PFSK-1 (cell line): ENCODE results near the gene SPHK2.

Source experiments
- FOXP2 ChIP-seq: optimal IDR thresholded peaks from 2 replicates; pipeline ENCODE3; 2011; ENCODE audit warnings: borderline replicate concordance, control low read depth, inconsistent platforms; ENCODE audit not compliant: insufficient read depth; ENCODE audit errors: extremely low read length, extremely low read depth
- POLR2AphosphoS5 ChIP-seq: IDR thresholded peaks from 2 replicates; pipeline ENCODE4 v1.6.1; 2012; ENCODE audit warnings: low read depth, mild to moderate bottlenecking, control low read depth, low read length, moderate library complexity
- SIN3A ChIP-seq: IDR thresholded peaks from 2 replicates; pipeline ENCODE4 v1.6.1; 2012; ENCODE audit warnings: mild to moderate bottlenecking, low read length, moderate library complexity, borderline replicate concordance; ENCODE audit not compliant: insufficient read depth
- TAF1 ChIP-seq: IDR thresholded peaks from 2 replicates; pipeline ENCODE4 v1.6.1; 2012; ENCODE audit warnings: low read length, control low read depth, borderline replicate concordance; ENCODE audit not compliant: insufficient read depth
- TF ChIP-seq, protein P1 (sequence below), 2 experiments: IDR thresholded peaks; 2 replicates each; pipeline versions ENCODE4 v1.6.1 to v1.8.0; 2011 to 2012; ENCODE audit warnings: low read depth in 2 of 2, low read length in 2 of 2, control low read depth in 1 of 2, inconsistent platforms in 1 of 2, mild to moderate bottlenecking in 1 of 2, moderate library complexity in 1 of 2; ENCODE audit not compliant: insufficient read depth in 1 of 2

The SPHK2 gene

GRCh38 chr19:48627201-48627864 is 8.0 kb downstream of the SPHK2 start:
- TF ChIP-seq SIN3A (no peak), TAF1 (no peak), FOXP2 (no peak), POLR2AphosphoS5 (no peak; the same call in 1 of the 2 replicates)
- TF ChIP-seq, protein P1, sequence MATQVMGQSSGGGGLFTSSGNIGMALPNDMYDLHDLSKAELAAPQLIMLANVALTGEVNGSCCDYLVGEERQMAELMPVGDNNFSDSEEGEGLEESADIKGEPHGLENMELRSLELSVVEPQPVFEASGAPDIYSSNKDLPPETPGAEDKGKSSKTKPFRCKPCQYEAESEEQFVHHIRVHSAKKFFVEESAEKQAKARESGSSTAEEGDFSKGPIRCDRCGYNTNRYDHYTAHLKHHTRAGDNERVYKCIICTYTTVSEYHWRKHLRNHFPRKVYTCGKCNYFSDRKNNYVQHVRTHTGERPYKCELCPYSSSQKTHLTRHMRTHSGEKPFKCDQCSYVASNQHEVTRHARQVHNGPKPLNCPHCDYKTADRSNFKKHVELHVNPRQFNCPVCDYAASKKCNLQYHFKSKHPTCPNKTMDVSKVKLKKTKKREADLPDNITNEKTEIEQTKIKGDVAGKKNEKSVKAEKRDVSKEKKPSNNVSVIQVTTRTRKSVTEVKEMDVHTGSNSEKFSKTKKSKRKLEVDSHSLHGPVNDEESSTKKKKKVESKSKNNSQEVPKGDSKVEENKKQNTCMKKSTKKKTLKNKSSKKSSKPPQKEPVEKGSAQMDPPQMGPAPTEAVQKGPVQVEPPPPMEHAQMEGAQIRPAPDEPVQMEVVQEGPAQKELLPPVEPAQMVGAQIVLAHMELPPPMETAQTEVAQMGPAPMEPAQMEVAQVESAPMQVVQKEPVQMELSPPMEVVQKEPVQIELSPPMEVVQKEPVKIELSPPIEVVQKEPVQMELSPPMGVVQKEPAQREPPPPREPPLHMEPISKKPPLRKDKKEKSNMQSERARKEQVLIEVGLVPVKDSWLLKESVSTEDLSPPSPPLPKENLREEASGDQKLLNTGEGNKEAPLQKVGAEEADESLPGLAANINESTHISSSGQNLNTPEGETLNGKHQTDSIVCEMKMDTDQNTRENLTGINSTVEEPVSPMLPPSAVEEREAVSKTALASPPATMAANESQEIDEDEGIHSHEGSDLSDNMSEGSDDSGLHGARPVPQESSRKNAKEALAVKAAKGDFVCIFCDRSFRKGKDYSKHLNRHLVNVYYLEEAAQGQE (IDR thresholded peaks at IDR 0.05; ENCODE audit: insufficient read depth in 1 of 2, low read depth in 2 of 2, low read length in 2 of 2): no peak

DNA sequence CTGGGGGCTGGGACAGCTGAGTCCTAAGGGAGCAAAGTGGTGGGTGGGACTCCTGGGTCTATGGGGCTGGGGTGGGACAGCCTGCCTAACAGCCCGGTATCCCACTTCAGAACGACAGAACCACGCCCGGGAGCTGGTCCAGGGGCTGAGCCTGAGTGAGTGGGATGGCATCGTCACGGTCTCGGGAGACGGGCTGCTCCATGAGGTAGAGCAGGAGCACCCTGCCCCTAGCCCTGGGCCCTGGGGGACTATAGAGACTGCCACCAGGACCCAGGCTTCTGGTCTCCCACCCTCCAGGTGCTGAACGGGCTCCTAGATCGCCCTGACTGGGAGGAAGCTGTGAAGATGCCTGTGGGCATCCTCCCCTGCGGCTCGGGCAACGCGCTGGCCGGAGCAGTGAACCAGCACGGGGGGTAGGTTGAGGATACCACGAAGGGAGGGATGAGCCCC is 8.6 kb downstream of the SPHK2 start:
- no peak for TF ChIP-seq TAF1
- TF ChIP-seq SIN3A: no peak
- TF ChIP-seq FOXP2: no peak
- TF ChIP-seq, protein P1 (IDR thresholded peaks at IDR 0.05; ENCODE audit: insufficient read depth in 1 of 2, low read depth in 2 of 2, low read length in 2 of 2): no peak
- TF ChIP-seq POLR2AphosphoS5: no peak; the same call in 1 of the 2 replicates

GRCh38 chr19:48628486-48629296 is 9.4 kb downstream of the SPHK2 start:
- TF ChIP-seq, protein P1 (IDR thresholded peaks at IDR 0.05; ENCODE audit: insufficient read depth in 1 of 2, low read depth in 2 of 2, low read length in 2 of 2): no peak
- TF ChIP-seq FOXP2 (no peak), POLR2AphosphoS5 (no peak), TAF1 (no peak)

DNA sequence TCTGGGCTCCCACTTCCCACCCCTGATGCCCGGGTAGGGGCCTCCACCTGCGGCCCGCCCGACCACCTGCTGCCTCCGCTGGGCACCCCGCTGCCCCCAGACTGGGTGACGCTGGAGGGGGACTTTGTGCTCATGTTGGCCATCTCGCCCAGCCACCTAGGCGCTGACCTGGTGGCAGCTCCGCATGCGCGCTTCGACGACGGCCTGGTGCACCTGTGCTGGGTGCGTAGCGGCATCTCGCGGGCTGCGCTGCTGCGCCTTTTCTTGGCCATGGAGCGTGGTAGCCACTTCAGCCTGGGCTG is 9.9 kb downstream of the SPHK2 start:
- TF ChIP-seq SIN3A (no peak), FOXP2 (no peak), POLR2AphosphoS5 (no peak), TAF1 (no peak)
- TF ChIP-seq, protein P1 (IDR thresholded peaks at IDR 0.05; ENCODE audit: insufficient read depth in 1 of 2, low read depth in 2 of 2, low read length in 2 of 2): no peak
